ENCODE results near the gene SULT2B1.
"Not testable (repeated sequence)": the region's sequence is repeated elsewhere in the genome, so short reads cannot be mapped to it uniquely, and the experiment has no call there.

Gene SULT2B1

DNA sequence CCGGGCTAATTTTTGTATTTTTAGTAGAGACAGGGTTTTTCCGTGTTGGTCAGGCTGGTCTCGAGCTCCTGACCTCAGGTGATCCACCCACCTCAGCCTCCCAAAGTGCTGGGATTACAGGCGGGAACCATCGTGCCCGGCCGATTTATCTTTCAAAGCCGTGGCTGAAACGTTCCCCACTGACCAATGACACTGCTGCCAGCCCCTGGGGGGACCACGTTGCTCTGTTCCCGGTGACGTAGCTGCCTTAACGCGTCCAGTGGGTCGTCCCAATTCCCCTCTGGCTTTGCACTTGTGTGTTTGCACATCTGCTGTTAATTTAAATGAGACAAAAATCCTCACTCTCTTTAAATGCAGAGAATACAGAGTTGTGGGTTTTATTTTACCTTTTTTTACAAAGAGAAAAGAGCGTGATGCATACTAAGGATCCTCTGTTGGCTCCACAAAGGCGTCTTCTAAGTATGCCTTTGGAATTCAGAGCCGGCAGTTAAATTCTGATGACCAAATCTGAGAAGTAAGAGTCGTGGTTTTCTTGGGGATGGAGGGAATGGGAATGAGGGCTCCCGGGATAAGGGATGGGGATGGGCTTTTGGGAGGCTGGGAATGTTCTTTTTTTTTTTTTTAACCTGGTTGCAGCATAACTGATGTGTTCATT lies 21.8 kb upstream of the SULT2B1 start:
- DNase-seq: no peak

DNA sequence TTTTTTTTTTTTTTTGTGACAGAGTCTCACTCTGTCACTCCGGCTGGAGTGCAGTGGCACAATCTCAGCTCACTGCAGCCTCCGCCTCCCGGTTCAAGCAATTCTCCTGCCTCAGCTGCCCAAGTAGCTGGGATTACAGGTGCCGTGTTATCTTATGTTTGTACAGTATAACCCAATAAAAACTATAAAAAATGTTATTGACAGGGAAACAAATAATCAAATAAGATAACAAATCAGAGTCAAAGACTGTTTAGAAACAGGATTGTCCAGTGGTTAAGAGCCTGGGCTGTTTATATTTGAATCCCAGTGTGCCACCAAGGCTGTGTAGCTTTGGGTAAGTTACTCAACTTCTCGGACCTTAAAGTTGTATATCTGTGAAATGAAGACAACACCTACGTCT lies 21.2 kb upstream of the SULT2B1 start:
- no peak for DNase-seq

DNA sequence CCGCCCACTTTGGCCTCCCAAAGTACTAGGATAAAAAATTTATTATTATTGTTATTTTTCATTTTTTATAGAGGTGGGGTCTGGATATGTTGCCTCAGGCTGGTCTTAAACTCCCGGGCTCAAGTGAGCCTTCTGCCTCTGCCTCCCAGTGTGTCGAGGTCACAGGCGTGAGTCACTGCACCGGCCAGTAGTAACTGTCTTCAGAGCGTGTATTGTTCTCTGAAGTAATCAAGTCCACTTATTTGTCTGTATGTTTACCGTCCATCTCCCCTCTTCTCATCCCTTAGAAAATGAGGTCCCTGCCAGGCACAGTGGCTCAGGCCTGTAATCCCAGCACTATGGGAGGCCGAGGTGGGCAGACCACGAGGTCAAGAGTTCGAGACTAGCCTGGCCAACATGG lies 18.2 kb upstream of the SULT2B1 start:
- DNase-seq: no peak

- no peak for DNase-seq
Measured at GRCh38 chr19:48537541-48537940, 14.4 kb upstream of the SULT2B1 start.

GRCh38 chr19:48538057-48538456 lies 13.9 kb upstream of the SULT2B1 start:
- not testable (repeated sequence) for DNase-seq

DNA sequence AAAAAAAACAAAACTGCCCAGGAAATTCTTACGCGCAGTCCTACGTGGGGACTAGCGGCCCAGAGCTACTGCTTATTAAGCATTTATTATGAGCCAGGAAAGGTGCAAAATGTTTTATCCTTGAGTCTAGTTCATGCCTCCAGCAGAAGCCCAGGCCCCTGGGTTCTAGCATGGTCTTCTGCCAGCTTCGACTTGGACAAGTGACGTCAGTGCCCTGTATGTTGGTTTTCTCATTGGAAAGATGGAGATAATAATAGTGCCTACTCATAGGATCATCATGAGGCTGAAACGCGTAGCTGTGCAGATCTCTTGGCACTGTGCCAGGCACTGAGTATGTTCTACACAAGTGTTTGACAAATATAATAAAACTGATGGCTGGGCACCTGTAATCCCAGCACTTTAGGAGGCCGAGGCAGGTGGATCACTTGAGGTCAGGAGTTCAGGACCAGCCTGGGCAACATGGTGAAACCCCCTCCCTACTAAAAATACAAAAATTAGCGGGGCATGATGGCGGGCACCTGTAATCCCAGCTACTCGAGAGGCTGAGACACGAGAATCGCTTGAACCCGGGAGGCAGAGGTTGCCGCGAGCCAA lies 12.4 kb upstream of the SULT2B1 start:
- no peak for DNase-seq

GRCh38 chr19:48540110-48540509 lies 11.9 kb upstream of the SULT2B1 start:
- DNase-seq: no peak

- DNase-seq: no peak
Measured at GRCh38 chr19:48541813-48542212, 10.2 kb upstream of the SULT2B1 start.

- DNase-seq: no peak
Measured at GRCh38 chr19:48543121-48543710, 8.8 kb upstream of the SULT2B1 start.

DNA sequence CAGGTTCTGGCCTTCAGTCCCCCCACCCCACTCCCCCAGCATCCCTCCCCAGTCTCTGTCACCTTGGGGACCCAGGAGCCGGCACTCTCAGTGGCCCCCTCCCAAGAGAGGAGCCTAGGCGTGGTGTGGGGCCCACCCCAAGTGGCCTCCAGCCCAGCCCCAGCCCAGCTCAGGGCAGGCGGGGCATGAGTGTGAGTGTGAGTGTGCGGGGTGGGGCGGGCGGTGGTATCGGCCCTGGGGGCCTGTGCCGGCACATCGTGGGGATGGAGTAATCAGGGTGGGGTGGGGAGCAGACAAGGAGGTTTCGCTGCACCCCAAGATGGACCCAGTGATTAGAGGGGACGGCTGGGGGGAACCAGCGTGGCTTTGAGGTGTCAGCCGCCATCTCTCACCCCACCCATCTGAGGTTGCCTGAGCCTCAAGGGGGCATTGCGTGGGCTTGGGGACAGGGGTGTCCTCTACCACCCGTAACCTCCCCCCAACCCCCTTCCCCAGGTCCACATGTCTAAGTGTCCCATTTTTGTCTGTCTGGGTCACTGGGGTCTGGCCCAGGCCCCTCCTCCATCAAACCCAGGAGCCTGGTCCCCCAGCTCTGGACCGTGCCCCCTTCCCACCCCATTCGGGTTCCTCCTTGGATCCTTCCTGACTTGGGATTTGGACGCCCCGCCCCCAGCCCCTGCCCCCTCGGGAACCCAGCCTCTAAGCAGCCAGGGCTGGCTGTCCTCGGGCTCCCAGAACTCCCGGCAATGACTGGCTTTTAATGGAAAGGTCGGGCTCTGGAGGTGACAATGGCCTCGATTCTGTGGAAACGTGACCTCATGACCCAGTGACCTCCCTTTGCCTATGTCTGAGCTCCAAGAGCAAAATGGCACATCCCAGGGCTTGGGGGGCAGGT lies 6.9 kb upstream of the SULT2B1 start:
- DNase-seq: no peak

- DNase-seq: no peak
Measured at GRCh38 chr19:48547722-48548121, 4.2 kb upstream of the SULT2B1 start.

GRCh38 chr19:48548253-48548911 lies 3.6 kb upstream of the SULT2B1 start:
- DNase-seq: no peak

- no peak for DNase-seq
Measured at GRCh38 chr19:48549380-48549779, 2.6 kb upstream of the SULT2B1 start.

GRCh38 chr19:48552406-48553322 lies 692 bp downstream of the SULT2B1 start:
- DNase-seq: no peak

DNA sequence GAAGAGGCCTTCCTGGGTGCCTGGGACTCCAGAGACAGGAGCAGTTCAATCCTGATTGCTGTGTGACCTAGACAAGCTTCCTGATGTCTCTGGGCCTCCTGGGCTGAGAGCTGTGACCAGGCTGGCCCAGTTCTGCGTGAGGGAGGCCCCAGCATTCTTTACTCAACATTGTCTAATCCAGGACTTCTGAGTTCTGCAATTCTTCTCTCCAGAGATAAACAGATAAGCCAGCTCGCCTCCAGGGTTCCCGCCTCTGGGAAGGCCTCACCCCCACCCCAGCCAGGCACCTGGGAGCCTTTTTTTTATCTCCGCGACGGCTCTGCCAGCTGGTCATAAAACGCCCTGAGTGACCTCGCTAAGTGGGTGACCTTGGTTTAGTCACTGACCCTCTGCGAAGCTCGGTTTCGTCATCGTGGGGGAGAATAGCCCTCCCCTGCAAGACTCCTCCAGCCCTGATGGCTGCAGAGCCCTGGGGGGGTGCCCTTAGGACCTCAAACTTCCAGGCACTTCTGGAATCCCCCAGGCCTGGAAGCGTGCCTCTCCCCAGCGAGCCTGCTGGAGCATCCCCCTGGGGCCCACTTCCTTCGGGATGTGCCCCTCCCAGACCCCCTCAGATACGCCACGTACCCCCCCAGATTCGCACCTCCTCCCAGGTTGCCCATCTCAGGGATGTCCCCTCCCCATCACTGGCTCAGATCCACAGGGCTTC lies 1.9 kb downstream of the SULT2B1 start:
- DNase-seq: no peak

- DNase-seq: no peak
Measured at GRCh38 chr19:48554385-48555091, 2.6 kb downstream of the SULT2B1 start.

DNA sequence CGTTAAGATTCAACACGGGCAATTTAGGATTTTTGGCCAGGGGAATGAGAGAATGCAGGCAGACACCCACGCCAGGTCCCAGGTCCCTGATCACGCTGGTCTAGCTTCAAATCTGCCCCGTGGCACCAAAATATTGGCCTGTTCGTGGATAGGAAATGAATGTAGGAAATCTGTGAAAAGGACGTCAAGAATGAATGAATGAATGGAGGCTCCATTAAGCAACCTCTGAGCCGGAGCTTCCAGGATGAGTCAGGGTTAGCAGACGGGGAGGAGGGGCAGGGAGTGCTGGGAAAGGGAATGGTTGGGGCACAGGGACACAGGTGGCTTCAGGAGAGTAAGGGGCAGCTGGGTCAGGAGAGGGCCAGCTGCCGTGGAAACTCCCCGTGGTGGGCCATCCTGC lies 4.2 kb downstream of the SULT2B1 start:
- DNase-seq: no peak

DNA sequence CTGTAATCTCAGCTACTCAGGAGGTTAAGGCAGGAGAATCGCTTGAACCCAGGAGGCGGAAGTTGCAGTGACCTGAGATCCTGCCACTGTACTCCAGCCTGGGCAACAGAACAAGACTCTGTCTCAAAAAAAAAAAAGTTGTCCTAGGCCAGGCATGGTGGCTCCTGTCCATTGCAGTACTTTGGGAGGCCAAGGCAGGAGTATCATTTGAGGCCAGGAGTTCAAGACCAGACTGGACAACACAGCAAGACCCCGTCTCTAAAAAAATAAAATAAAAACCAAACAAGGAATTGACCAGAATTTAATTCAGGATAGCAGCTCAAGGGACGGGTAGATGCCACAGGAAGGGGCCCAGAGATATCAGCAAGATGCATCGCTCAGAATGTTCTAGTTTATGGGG lies 4.9 kb downstream of the SULT2B1 start:
- DNase-seq: no peak

- DNase-seq: no peak
Measured at GRCh38 chr19:48558018-48558684, 6.2 kb downstream of the SULT2B1 start.

- DNase-seq: no peak
Measured at GRCh38 chr19:48560095-48560530, 8.1 kb downstream of the SULT2B1 start.
